Endothelial cell of umbilical vein (primary cell): ENCODE measurements around the gene TRAF3. TPM values are rescaled to one million over a fixed set of nuclear protein-coding genes. Genes with fewer than 3 reads are reported as not detected.

Source experiments
- BruUV-seq: library from RNA; stranded (reverse); fragments of 400-500 nt; replicated peaks from 2 replicates; lab custom pipeline; 2021; lab: Mats Ljungman, UMichigan
- CTCF ChIA-PET: fragments of 300-600, 350-600 bp; sonication (Branson Sonifier 250); formaldehyde crosslinking; loops from one replicate; lab custom pipeline; 2021; ENCODE audit warnings: antibody characterized with exemption, inconsistent platforms; lab: Charles Lee
- POLR2A ChIA-PET: fragments of 300-600, 350-600 bp; sonication (Branson Sonifier 250); formaldehyde crosslinking; loops from one replicate; lab custom pipeline; 2021; ENCODE audit warnings: antibody characterized with exemption, inconsistent platforms; lab: Charles Lee
- DNase-seq: peaks from one replicate; pipeline ENCODE4 v3.0.0-alpha.2; 2011; ENCODE audit warnings: low read depth, low spot score
- FAIRE-seq: peaks from 2 replicates; lab custom pipeline; 2011; peaks lifted over from hg19 to GRCh38; lab: Jason Lieb, UNC
- H2AFZ ChIP-seq: 2 replicates; pipeline ENCODE4 v1.6.0; 2012; ENCODE audit warnings: low read depth, low read length, control low read depth, inconsistent platforms
- H3K27ac ChIP-seq: 2 replicates; pipeline ENCODE4 v1.5.1; 2011; ENCODE audit warnings: low read depth, mild to moderate bottlenecking, control low read depth, low read length, moderate library complexity; ENCODE audit not compliant: insufficient read depth
- H3K27me3 ChIP-seq, 2 experiments: 2 replicates each; pipeline versions ENCODE4 v1.6.0 to v1.6.1; 2011; ENCODE audit warnings: low read length in 2 of 2, mixed read lengths in 1 of 2; ENCODE audit not compliant: control insufficient read depth in 2 of 2, insufficient read depth in 2 of 2
- H3K36me3 ChIP-seq, 2 experiments: 2 replicates in 1 of 2; 3 replicates in 1 of 2; pipeline ENCODE4 v1.5.1; 2011; ENCODE audit warnings: low read length in 2 of 2, mild to moderate bottlenecking in 1 of 2, moderate library complexity in 1 of 2; ENCODE audit not compliant: control insufficient read depth in 2 of 2, insufficient read depth in 2 of 2; ENCODE audit errors: extremely low read depth in 1 of 2
- H3K4me1 ChIP-seq: 3 replicates; pipeline ENCODE4 v1.5.1; 2011; ENCODE audit warnings: mild to moderate bottlenecking, low read length; ENCODE audit not compliant: control insufficient read depth, insufficient read depth; ENCODE audit errors: extremely low read depth
- H3K4me2 ChIP-seq: 2 replicates; pipeline ENCODE4 v1.6.1; 2011; ENCODE audit warnings: low read length, control low read depth, mixed read lengths; ENCODE audit not compliant: insufficient read depth
- H3K4me3 ChIP-seq, 3 experiments: fragments of 200-600 bp in 1 of 3; sonication (generic), shearing (Covaris generic) in 1 of 3; replicated peaks in 1 of 3; 2 replicates each; pipeline ENCODE4 v1.5.1; 2011 to 2016; ENCODE audit warnings: control low read depth in 3 of 3, low read length in 3 of 3, mild to moderate bottlenecking in 2 of 3, inconsistent platforms in 1 of 3, low read depth in 1 of 3, moderate library complexity in 1 of 3; ENCODE audit not compliant: insufficient read depth in 1 of 3
- H3K79me2 ChIP-seq: 2 replicates; pipeline ENCODE4 v1.6.0; 2012; ENCODE audit warnings: low read length, inconsistent platforms; ENCODE audit not compliant: control insufficient read depth, insufficient read depth
- H3K9ac ChIP-seq: replicated peaks from 2 replicates; pipeline ENCODE3; 2011; ENCODE audit warnings: low read length, control low read depth; ENCODE audit not compliant: insufficient read depth; ENCODE audit errors: extremely low read depth
- H3K9me1 ChIP-seq: replicated peaks from 3 replicates; pipeline ENCODE4 v1.6.0; 2011; ENCODE audit warnings: mild to moderate bottlenecking, low read length; ENCODE audit not compliant: control insufficient read depth, insufficient read depth; ENCODE audit errors: extremely low read depth
- H3K9me3 ChIP-seq: replicated peaks from 2 replicates; pipeline ENCODE4 v1.5.1; 2012; ENCODE audit warnings: low read length, inconsistent platforms; ENCODE audit not compliant: control insufficient read depth, insufficient read depth
- H4K20me1 ChIP-seq: replicated peaks from 2 replicates; pipeline ENCODE3; 2011; ENCODE audit warnings: mild to moderate bottlenecking, low read length; ENCODE audit not compliant: control insufficient read depth, insufficient read depth; ENCODE audit errors: extremely low read depth
- CTCF ChIP-seq, 2 donors: IDR thresholded peaks; 1 replicate in 1 of 2; 2 replicates in 1 of 2; pipeline ENCODE4 v1.5.1; 2011; ENCODE audit warnings: low read length in 2 of 2, mild to moderate bottlenecking in 2 of 2, moderate library complexity in 2 of 2, control low read depth in 1 of 2, inconsistent platforms in 1 of 2, low read depth in 1 of 2; ENCODE audit not compliant: insufficient read depth in 1 of 2; ENCODE audit errors: extremely low read depth in 1 of 2
- EZH2 ChIP-seq: IDR thresholded peaks from 2 replicates; pipeline ENCODE4 v1.6.1; 2012; ENCODE audit warnings: borderline replicate concordance, low read depth, mild to moderate bottlenecking, moderate library complexity, low read length, inconsistent platforms; ENCODE audit not compliant: severe bottlenecking
- FOS ChIP-seq: IDR thresholded peaks from 2 replicates; pipeline ENCODE4 v1.6.1; 2011; ENCODE audit warnings: mild to moderate bottlenecking, low read length, moderate library complexity, borderline replicate concordance; ENCODE audit not compliant: insufficient read depth
- JUN ChIP-seq: IDR thresholded peaks from 2 replicates; pipeline ENCODE4 v1.6.1; 2011; ENCODE audit warnings: borderline replicate concordance, low read depth; ENCODE audit not compliant: insufficient read length, insufficient read depth
- MYC ChIP-seq: IDR thresholded peaks from one replicate; pipeline ENCODE4 v1.6.1; 2011; ENCODE audit warnings: mild to moderate bottlenecking, low read depth, low read length
- POLR2A ChIP-seq: IDR thresholded peaks from 2 replicates; pipeline ENCODE4 v1.6.1; 2012; ENCODE audit warnings: low read depth, mild to moderate bottlenecking, control low read depth, low read length
- POLR2AphosphoS5 ChIP-seq: IDR thresholded peaks from 2 replicates; pipeline ENCODE4 v1.6.1; 2012; ENCODE audit warnings: low read depth, mild to moderate bottlenecking, control low read depth, low read length, moderate library complexity; ENCODE audit not compliant: insufficient read depth
- dilution Hi-C: fragments of 300-500 bp; cut with MboI; formaldehyde crosslinking; loops from one replicate; pipeline ENCODE4 v1.15.0; 2019; ENCODE audit warnings: low sequenced_read_pairs; ENCODE audit not compliant: extremely low pct_ligation_motif_present
- intact Hi-C: fragments of 100-400 bp; cut with micrococcal nuclease; formaldehyde crosslinking; loops from one replicate; pipeline ENCODE4 v1.10.0; 2022
- polyA plus RNA-seq, 4 experiments: library from polyadenylated mRNA; depleted of rRNA in 3 of 4; stranded (reverse) in 3 of 4; unstranded in 1 of 4; fragments of >200 nt; gene quantifications; 2 replicates each; pipeline versions ENCODE4 v1.2.1 to v1.2.3, GENCODE V29; 2011 to 2012; ENCODE audit warnings: missing spikeins in 1 of 4
- total RNA-seq: library from RNA; stranded (reverse); gene quantifications from 2 replicates; pipeline ENCODE4 v1.2.3, GENCODE V29; 2021

Gene TRAF3
- total and polyA plus RNA-seq, 2 donors (not counting 3 experiments of a cell fraction or from before 2014, with no cell fraction given), result 14.4 to 27.6 TPM

GRCh38 chr14:102914474-102915291 is 137.4 kb downstream of the TRAF3 start:
- Histone ChIP-seq H3K36me3 (no peaks in the 10 kb centered on the region), H3K9me3 (no peaks in the 10 kb centered on the region), H3K27ac (no peak overlapping the region), H3K27me3 (no peaks in the 10 kb centered on the region), H3K4me1 (no peaks in the 10 kb centered on the region), H3K9me1 (no peaks in the 10 kb centered on the region), H3K79me2 (no peaks in the 10 kb centered on the region), H2AFZ (no peak overlapping the region), H3K4me2 (no peak overlapping the region), H3K9ac (no peak overlapping the region), H3K4me3 (no peak overlapping the region), H4K20me1 (no peaks in the 10 kb centered on the region)
- ChIA-PET POLR2A (no interaction called here), CTCF (interaction anchor here (0.9 to 2.9 kb wide), 3 partner anchors 140 to 390 kb away, joined by 3 to 21 read pairs (median 4); no protein-coding TSS in a partner anchor)
- TF ChIP-seq POLR2AphosphoS5 (no peak), MYC (no peak), EZH2 (no peak), POLR2A (no peak)
- no TSS peak for BruUV-seq
- intact Hi-C loops, result no loop called here
- no peak for DNase-seq
- dilution Hi-C loops, result no loop called here
- no peak for FAIRE-seq

- Histone ChIP-seq H3K27me3 (no peaks in the 10 kb centered on the region), H3K4me3 (no peak overlapping the region), H3K27ac (no peak overlapping the region), H3K4me1 (no peaks in the 10 kb centered on the region), H2AFZ (no peak overlapping the region), H3K79me2 (no peaks in the 10 kb centered on the region), H3K4me2 (no peak overlapping the region), H3K36me3 (no peaks in the 10 kb centered on the region), H3K9me1 (no peaks in the 10 kb centered on the region), H3K9me3 (no peaks in the 10 kb centered on the region), H3K9ac (no peak overlapping the region), H4K20me1 (no peaks in the 10 kb centered on the region)
- FAIRE-seq (no peak), DNase-seq (no peak)
- ChIA-PET POLR2A (no interaction called here), CTCF (interaction anchor here (0.9 to 2.9 kb wide), 4 partner anchors 9 to 391 kb away, joined by 3 to 21 read pairs (median 4); no protein-coding TSS in a partner anchor)
- intact Hi-C loops, result loop anchor here (2.0 kb wide), 2 partner anchors 321 to 477 kb away; no protein-coding TSS in a partner anchor
- BruUV-seq, result no TSS peak
- dilution Hi-C loops, result no loop called here
- no peak for TF ChIP-seq POLR2A
- TF ChIP-seq POLR2AphosphoS5, result no peak
- TF ChIP-seq MYC, result no peak
- no peak for TF ChIP-seq FOS
- no peak for TF ChIP-seq JUN
- no peak for TF ChIP-seq CTCF (IDR thresholded peaks at IDR 0.05; ENCODE audit: extremely low read depth in 1 of 2, insufficient read depth in 1 of 2, low read depth in 1 of 2, low read length in 2 of 2)
These were observed 138.3 kb downstream of the TRAF3 start for GRCh38 chr14:102915292-102916110.
